ENCODE measurements around the gene MYNN. TPM values are rescaled to one million over a fixed set of nuclear protein-coding genes. Genes with fewer than 3 reads are reported as not detected.

Gene MYNN
- total and polyA plus RNA-seq, 2 of the 13 experiments (the other 11 are each of a cell fraction or from before 2014, with no cell fraction given) = 10.4 to 17.6 TPM

GRCh38 chr3:169764312-169764881 lies 8.8 kb upstream of the MYNN start (continued):
- TF ChIP-seq ZNF746 (CRISPR knock-in tag; IDR thresholded peaks at IDR 0.05) (no peak), ZNF761 (CRISPR knock-in tag; conservative IDR thresholded peaks at IDR 0.05) (no peak), ZNF160 (CRISPR knock-in tag; IDR thresholded peaks at IDR 0.05) (no peak), TAF15 (IDR thresholded peaks at IDR 0.05; ENCODE audit: low read depth, low read length, poor library complexity, severe bottlenecking) (no peak), MXD4 (CRISPR knock-in tag; IDR thresholded peaks at IDR 0.05) (no peak), ZNF547 (CRISPR knock-in tag; IDR thresholded peaks at IDR 0.05) (no peak), ZNF17 (CRISPR knock-in tag; IDR thresholded peaks at IDR 0.05) (no peak), TCF12 (IDR thresholded peaks at IDR 0.05) (no peak), TCF12 (CRISPR knock-in tag; IDR thresholded peaks at IDR 0.05) (no peak), SAFB2 (CRISPR knock-in tag; IDR thresholded peaks at IDR 0.05; ENCODE audit: borderline replicate concordance, low read depth) (0 out of 2 replicates have a peak, but pooled peaks have one; percentile 46), ZNF891 (CRISPR knock-in tag; IDR thresholded peaks at IDR 0.05) (peak; percentile 63; the same call in 1 of the 2 replicates), MEIS2 (CRISPR knock-in tag; IDR thresholded peaks at IDR 0.05) (no peak), E2F2 (CRISPR knock-in tag; IDR thresholded peaks at IDR 0.05; ENCODE audit: borderline replicate concordance) (0 out of 2 replicates have a peak, but pooled peaks have one; percentile 30), ZNF143 (CRISPR knock-in tag; IDR thresholded peaks at IDR 0.05) (no peak), BCL6 (CRISPR knock-in tag; IDR thresholded peaks at IDR 0.05) (no peak), NONO (IDR thresholded peaks at IDR 0.05) (no peak), NONO (CRISPR knock-in tag; conservative IDR thresholded peaks at IDR 0.05) (peak; percentile 42; the same call in 1 of the 2 replicates), ZFP36L2 (CRISPR knock-in tag; IDR thresholded peaks at IDR 0.05) (no peak), CEBPB (IDR thresholded peaks at IDR 0.05; ENCODE audit: borderline replicate concordance, low read depth, low read length) (no peak), FOSL1 (CRISPR knock-in tag; IDR thresholded peaks at IDR 0.05; ENCODE audit: borderline replicate concordance) (no peak), SRF (IDR thresholded peaks at IDR 0.05; ENCODE audit: low read depth, low read length) (peak; percentile 89), ZNF558 (CRISPR knock-in tag; IDR thresholded peaks at IDR 0.05; ENCODE audit: borderline replicate concordance) (no peak), ZNF138 (CRISPR knock-in tag; IDR thresholded peaks at IDR 0.05; ENCODE audit: low read depth) (0 out of 2 replicates have a peak, but pooled peaks have one; percentile 23), ASH2L (IDR thresholded peaks at IDR 0.05; ENCODE audit: insufficient read length, low read depth, low read length) (peak; percentile 49)
- TF ChIP-seq, protein P1, sequence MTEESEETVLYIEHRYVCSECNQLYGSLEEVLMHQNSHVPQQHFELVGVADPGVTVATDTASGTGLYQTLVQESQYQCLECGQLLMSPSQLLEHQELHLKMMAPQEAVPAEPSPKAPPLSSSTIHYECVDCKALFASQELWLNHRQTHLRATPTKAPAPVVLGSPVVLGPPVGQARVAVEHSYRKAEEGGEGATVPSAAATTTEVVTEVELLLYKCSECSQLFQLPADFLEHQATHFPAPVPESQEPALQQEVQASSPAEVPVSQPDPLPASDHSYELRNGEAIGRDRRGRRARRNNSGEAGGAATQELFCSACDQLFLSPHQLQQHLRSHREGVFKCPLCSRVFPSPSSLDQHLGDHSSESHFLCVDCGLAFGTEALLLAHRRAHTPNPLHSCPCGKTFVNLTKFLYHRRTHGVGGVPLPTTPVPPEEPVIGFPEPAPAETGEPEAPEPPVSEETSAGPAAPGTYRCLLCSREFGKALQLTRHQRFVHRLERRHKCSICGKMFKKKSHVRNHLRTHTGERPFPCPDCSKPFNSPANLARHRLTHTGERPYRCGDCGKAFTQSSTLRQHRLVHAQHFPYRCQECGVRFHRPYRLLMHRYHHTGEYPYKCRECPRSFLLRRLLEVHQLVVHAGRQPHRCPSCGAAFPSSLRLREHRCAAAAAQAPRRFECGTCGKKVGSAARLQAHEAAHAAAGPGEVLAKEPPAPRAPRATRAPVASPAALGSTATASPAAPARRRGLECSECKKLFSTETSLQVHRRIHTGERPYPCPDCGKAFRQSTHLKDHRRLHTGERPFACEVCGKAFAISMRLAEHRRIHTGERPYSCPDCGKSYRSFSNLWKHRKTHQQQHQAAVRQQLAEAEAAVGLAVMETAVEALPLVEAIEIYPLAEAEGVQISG (CRISPR knock-in tag; IDR thresholded peaks at IDR 0.05) = no peak
- TF ChIP-seq, protein P2, sequence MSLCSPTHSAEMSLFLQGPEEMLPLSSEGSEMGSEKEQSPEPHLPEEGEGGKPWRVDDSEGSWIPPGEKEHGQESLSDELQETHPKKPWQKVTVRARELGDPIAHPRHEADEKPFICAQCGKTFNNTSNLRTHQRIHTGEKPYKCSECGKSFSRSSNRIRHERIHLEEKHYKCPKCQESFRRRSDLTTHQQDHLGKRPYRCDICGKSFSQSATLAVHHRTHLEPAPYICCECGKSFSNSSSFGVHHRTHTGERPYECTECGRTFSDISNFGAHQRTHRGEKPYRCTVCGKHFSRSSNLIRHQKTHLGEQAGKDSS (CRISPR knock-in tag; IDR thresholded peaks at IDR 0.05; ENCODE audit: borderline replicate concordance, low read depth) = no peak
- TF ChIP-seq, protein P3, sequence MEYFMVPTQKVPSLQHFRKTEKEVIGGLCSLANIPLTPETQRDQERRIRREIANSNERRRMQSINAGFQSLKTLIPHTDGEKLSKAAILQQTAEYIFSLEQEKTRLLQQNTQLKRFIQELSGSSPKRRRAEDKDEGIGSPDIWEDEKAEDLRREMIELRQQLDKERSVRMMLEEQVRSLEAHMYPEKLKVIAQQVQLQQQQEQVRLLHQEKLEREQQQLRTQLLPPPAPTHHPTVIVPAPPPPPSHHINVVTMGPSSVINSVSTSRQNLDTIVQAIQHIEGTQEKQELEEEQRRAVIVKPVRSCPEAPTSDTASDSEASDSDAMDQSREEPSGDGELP (IDR thresholded peaks at IDR 0.05; ENCODE audit: borderline replicate concordance, low read depth) = no peak
